ENCODE data around the gene TNFRSF1A. TPM values are rescaled to one million over a fixed set of nuclear protein-coding genes. Genes with fewer than 3 reads are reported as not detected.

The TNFRSF1A gene
- total RNA-seq, 1 donor, result 174 TPM

GRCh38 chr12:6368906-6369525 is 27.1 kb upstream of the TNFRSF1A start:
- TF ChIP-seq CTCF (IDR thresholded peaks at IDR 0.05; ENCODE audit: insufficient read depth, low read depth, low read length), result no peak
- DNase-seq (ENCODE audit: low read depth), result no peak
- no peak overlapping the region for H3K4me3 ChIP-seq (ENCODE audit: low read depth, low read length)

GRCh38 chr12:6367969-6368892 is 26.4 kb upstream of the TNFRSF1A start:
- TF ChIP-seq CTCF (IDR thresholded peaks at IDR 0.05; ENCODE audit: insufficient read depth, low read depth, low read length), result no peak
- DNase-seq (ENCODE audit: low read depth), result no peak
- no peak overlapping the region for H3K4me3 ChIP-seq (ENCODE audit: low read depth, low read length)

GRCh38 chr12:6367065-6367968 is 25.4 kb upstream of the TNFRSF1A start:
- peak; percentile 69 for DNase-seq (ENCODE audit: low read depth)
- H3K4me3 ChIP-seq (ENCODE audit: low read depth, low read length), result no peak overlapping the region
- peak; percentile 35 for TF ChIP-seq CTCF (IDR thresholded peaks at IDR 0.05; ENCODE audit: insufficient read depth, low read depth, low read length)

- no peak for DNase-seq (ENCODE audit: low read depth)
- peak overlapping the region; percentile 64 for H3K4me3 ChIP-seq (ENCODE audit: low read depth, low read length)
- no peak for TF ChIP-seq CTCF (IDR thresholded peaks at IDR 0.05; ENCODE audit: insufficient read depth, low read depth, low read length)
Measured at GRCh38 chr12:6364044-6364374, 22.1 kb upstream of the TNFRSF1A start.

- DNase-seq (ENCODE audit: low read depth), result peak; percentile 59
- no peak for TF ChIP-seq CTCF (IDR thresholded peaks at IDR 0.05; ENCODE audit: insufficient read depth, low read depth, low read length)
- H3K4me3 ChIP-seq (ENCODE audit: low read depth, low read length), result peak overlapping the region; percentile 64
Measured at GRCh38 chr12:6363330-6364043, 21.6 kb upstream of the TNFRSF1A start.

GRCh38 chr12:6363010-6363329 is 21.1 kb upstream of the TNFRSF1A start:
- no peak overlapping the region for H3K4me3 ChIP-seq (ENCODE audit: low read depth, low read length)
- no peak for TF ChIP-seq CTCF (IDR thresholded peaks at IDR 0.05; ENCODE audit: insufficient read depth, low read depth, low read length)

More at GRCh38 chr12:6363010-6363329, 21.1 kb upstream of the TNFRSF1A start:
- DNase-seq (ENCODE audit: low read depth), result no peak
